ENCODE measurements around the gene BMPER. TPM values are rescaled to one million over a fixed set of nuclear protein-coding genes. Genes with fewer than 3 reads are reported as not detected.
A peak's percentile ranks its signal among the peaks of the same experiment; 100 is the strongest.

Gene BMPER
- polyA plus RNA-seq, 1 experiment = 8.8 TPM

DNA sequence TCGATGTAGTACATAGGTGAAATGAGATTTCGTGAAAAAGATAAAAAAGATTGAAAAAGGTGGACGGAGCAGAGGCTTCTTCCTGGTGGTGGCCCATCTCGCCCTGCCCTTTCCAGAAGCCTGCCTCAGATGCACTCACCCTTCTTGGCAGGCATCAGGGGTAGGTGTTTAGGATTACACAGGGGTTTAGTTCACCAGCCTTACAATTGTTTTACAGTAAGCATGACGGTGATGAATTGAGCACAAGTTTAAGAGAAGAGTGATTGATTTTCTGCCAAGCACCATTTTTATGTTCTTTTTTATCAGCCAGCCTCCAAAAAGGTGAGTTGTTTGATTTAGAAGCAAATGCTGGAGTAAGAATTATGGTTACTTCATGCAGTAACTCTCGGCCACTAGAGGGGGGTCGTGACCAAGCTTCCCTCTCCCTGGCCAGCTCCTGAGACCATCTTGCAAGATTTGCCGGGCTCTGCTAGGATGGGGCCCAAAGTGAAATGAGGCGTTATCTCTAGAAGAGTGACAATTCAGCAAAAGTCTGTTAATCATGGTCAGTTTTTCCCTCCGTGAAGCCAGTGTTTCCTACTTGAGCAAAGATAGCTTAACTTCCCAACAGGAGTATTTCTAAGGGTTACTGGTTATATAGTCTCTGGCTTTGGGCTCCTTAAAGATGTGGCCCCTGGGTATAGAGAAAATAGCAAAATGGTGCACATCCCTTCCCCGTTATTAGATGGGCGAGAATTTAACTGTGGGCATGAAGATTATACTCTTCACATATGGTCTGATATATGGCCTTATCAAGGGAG is 228.8 kb downstream of the BMPER start:
- CTCF ChIA-PET = interaction anchor here (0.7 to 2.7 kb wide), 20 partner anchors 8 to 463 kb away, joined by 3 to 33 read pairs (median 5); no protein-coding TSS in a partner anchor
- TF ChIP-seq, protein P1, sequence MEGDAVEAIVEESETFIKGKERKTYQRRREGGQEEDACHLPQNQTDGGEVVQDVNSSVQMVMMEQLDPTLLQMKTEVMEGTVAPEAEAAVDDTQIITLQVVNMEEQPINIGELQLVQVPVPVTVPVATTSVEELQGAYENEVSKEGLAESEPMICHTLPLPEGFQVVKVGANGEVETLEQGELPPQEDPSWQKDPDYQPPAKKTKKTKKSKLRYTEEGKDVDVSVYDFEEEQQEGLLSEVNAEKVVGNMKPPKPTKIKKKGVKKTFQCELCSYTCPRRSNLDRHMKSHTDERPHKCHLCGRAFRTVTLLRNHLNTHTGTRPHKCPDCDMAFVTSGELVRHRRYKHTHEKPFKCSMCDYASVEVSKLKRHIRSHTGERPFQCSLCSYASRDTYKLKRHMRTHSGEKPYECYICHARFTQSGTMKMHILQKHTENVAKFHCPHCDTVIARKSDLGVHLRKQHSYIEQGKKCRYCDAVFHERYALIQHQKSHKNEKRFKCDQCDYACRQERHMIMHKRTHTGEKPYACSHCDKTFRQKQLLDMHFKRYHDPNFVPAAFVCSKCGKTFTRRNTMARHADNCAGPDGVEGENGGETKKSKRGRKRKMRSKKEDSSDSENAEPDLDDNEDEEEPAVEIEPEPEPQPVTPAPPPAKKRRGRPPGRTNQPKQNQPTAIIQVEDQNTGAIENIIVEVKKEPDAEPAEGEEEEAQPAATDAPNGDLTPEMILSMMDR (IDR thresholded peaks at IDR 0.05; ENCODE audit: insufficient read depth, low read depth, low read length) = peak; percentile 86

DNA sequence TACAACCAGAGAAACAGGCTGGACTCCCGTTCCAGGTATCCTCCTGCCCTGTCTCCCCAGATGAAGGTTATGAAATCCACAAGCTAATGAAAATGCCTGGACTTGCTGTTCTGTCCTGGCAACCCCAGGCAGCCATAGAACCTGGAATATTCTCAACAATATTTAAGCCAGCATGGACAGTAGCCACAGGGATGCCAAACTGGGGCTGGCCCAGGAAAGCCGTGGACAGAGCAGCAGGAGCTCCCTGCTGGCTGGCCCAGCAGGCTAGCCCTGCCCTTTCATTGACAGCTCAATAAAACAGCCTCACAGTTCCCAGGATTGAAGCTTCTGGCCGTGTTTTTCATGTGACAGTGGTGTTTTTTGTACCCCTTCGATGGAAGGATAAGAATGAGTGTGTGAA is 230.6 kb downstream of the BMPER start:
- ChIA-PET CTCF (interaction anchor here (0.9 to 2.6 kb wide), 6 partner anchors 21 to 461 kb away, joined by 3 to 9 read pairs (median 6); no protein-coding TSS in a partner anchor), POLR2A (no interaction called here)
- DNase-seq (ENCODE audit: low read depth) = no peak
- no peaks in the 10 kb centered on the region for H3K36me3 ChIP-seq (ENCODE audit: control insufficient read depth, insufficient read depth, low read length)
- H3K27me3 ChIP-seq (ENCODE audit: control insufficient read depth, insufficient read depth, low read length) = no peaks in the 10 kb centered on the region
- no peak overlapping the region for H3K4me3 ChIP-seq (ENCODE audit: low read depth, low read length)
- TF ChIP-seq, protein P1 (IDR thresholded peaks at IDR 0.05; ENCODE audit: insufficient read depth, low read depth, low read length) = no peak

More for the DNA sequence above, 228.8 kb downstream of the BMPER start:
- Histone ChIP-seq H3K36me3 (ENCODE audit: control insufficient read depth, insufficient read depth, low read length) (no peaks in the 10 kb centered on the region), H3K4me3 (ENCODE audit: low read depth, low read length) (no peak overlapping the region), H3K27me3 (ENCODE audit: control insufficient read depth, insufficient read depth, low read length) (no peaks in the 10 kb centered on the region)
- peak; percentile 23 for DNase-seq (ENCODE audit: low read depth)
- POLR2A ChIA-PET = interaction anchor here (0.6 kb wide), 1 partner anchor 229 kb away, joined by 15 read pairs; the partner anchor contains the start of gene BMPER

DNA sequence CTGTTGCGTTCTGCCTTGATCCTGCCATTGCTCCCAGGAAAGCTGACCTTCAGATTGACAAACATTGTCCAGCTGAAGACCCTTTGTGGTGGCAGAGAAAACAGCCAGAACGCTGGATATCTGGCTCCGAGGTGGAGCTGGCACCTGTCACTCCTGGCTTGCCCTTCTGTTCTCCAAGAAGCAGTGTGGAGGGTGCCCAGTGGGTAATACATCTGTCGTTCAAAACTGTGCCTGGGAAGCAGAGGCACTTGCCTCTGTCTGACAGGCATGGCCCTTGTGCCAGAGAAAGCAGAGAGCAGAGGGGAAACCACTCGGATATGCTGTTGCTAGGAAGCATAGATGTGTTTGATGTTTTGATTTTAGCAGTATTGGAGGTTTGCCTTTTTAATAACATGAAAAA is 231.4 kb downstream of the BMPER start:
- POLR2A ChIA-PET = no interaction called here

DNA sequence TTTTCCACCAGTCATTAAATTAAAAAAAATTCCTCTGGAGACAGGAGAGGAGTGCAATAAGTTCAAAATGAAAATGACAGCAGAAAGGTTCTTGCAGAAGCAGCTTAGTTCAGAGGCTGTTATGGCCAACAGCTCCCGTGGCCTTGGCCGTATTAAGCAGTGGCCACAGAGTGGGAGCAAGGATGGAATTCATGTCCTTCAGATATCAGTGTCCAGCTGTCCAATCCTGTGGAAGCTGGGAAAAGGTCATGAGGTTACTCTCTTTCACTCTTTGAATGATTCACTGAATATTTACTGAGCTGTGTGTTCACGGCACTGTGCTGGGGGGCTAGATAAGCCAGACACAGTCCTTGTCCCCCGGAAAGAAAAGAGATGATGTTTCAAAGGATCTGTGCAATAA is 231.8 kb downstream of the BMPER start:
- POLR2A ChIA-PET = no interaction called here
- Histone ChIP-seq H3K27me3 (ENCODE audit: control insufficient read depth, insufficient read depth, low read length) (no peaks in the 10 kb centered on the region), H3K4me3 (ENCODE audit: low read depth, low read length) (no peak overlapping the region), H3K36me3 (ENCODE audit: control insufficient read depth, insufficient read depth, low read length) (no peaks in the 10 kb centered on the region)
- CTCF ChIA-PET = interaction anchor here (1.1 kb wide), 1 partner anchor 943 kb away, joined by 3 read pairs; no protein-coding TSS in a partner anchor
- TF ChIP-seq, protein P1 (IDR thresholded peaks at IDR 0.05; ENCODE audit: insufficient read depth, low read depth, low read length) = no peak
- no peak for DNase-seq (ENCODE audit: low read depth)

More for the DNA sequence above, 231.4 kb downstream of the BMPER start:
- H3K36me3 ChIP-seq (ENCODE audit: control insufficient read depth, insufficient read depth, low read length) = no peaks in the 10 kb centered on the region
- no peak for DNase-seq (ENCODE audit: low read depth)
- H3K4me3 ChIP-seq (ENCODE audit: low read depth, low read length) = no peak overlapping the region
- no peaks in the 10 kb centered on the region for H3K27me3 ChIP-seq (ENCODE audit: control insufficient read depth, insufficient read depth, low read length)
- CTCF ChIA-PET = interaction anchor here (1.7 to 2.5 kb wide), 2 partner anchors 29 to 184 kb away, joined by 8 to 9 read pairs; no protein-coding TSS in a partner anchor
- TF ChIP-seq, protein P1 (IDR thresholded peaks at IDR 0.05; ENCODE audit: insufficient read depth, low read depth, low read length) = no peak

DNA sequence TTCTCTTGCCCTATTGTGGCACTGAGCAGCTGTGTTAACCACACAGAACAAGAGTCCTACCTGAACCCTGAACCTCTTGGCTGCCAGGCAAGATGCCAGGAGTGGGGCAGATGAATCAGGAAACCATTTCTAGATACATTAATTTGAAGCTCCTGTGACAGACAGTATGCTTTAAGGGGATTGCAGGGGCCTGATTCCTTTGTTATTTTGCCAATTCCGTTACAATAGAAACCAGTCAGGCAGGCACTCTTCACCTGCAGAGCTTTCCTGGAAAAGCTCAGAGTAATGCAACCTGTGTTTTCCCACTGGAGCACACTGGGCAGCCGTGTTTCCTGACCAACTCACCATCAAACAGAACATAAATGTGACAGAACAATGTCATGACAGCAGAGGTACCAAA is 233.1 kb downstream of the BMPER start:
- ChIA-PET POLR2A (no interaction called here), CTCF (interaction anchor here (1.3 to 1.6 kb wide), 3 partner anchors 22 to 182 kb away, joined by 3 to 5 read pairs (median 4); no protein-coding TSS in a partner anchor)
- no peak for DNase-seq (ENCODE audit: low read depth)
- Histone ChIP-seq H3K36me3 (ENCODE audit: control insufficient read depth, insufficient read depth, low read length) (no peaks in the 10 kb centered on the region), H3K4me3 (ENCODE audit: low read depth, low read length) (no peak overlapping the region), H3K27me3 (ENCODE audit: control insufficient read depth, insufficient read depth, low read length) (no peaks in the 10 kb centered on the region)
- TF ChIP-seq, protein P1 (IDR thresholded peaks at IDR 0.05; ENCODE audit: insufficient read depth, low read depth, low read length) = no peak
